ENCODE results near the gene PNMA6A.
"Not testable (repeated sequence)": the region's sequence is repeated elsewhere in the genome, so short reads cannot be mapped to it uniquely, and the experiment has no call there.

The PNMA6A gene

GRCh38 chrX:153060095-153060445 lies 12.2 kb upstream of the PNMA6A start:
- Histone ChIP-seq H3K9me3 (ENCODE audit: low read length) (no peaks in the 10 kb centered on the region), H2AFZ (ENCODE audit: low read depth, low read length) (no peak overlapping the region), H3K4me3 (ENCODE audit: low read length) (no peak overlapping the region), H3K27me3 (ENCODE audit: insufficient read depth, low read length) (peaks cover 14% of the 10 kb centered on the region), H3K4me1 (ENCODE audit: insufficient read depth, low read length) (no peaks in the 10 kb centered on the region), H3K36me3 (ENCODE audit: insufficient read depth, low read length) (no peaks in the 10 kb centered on the region)

DNA sequence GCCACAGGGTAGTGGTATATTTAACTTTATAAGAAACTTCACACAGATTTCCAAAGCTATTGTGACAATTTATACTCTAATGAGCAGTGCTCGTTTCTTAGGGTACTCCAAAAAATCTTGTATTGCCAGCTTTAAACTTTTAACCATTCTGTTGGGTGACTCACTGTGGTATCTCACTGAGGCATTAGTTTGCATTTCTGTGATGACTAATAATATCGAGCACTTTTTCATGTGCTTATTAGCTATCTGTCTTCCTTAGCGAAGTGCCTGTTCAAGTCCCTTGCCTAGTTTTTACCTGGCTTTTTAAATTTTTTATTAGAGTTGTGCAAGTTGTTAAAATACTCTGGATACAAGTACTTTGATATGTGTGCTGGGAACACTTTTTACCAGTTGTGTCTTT lies 10.5 kb upstream of the PNMA6A start:
- Histone ChIP-seq H3K27me3 (ENCODE audit: insufficient read depth, low read length) (peaks cover 19% of the 10 kb centered on the region), H2AFZ (ENCODE audit: low read depth, low read length) (no peak overlapping the region), H3K36me3 (ENCODE audit: insufficient read depth, low read length) (no peaks in the 10 kb centered on the region), H3K4me1 (ENCODE audit: insufficient read depth, low read length) (no peaks in the 10 kb centered on the region), H3K9me3 (ENCODE audit: low read length) (no peaks in the 10 kb centered on the region), H3K4me3 (ENCODE audit: low read length) (no peak overlapping the region)

DNA sequence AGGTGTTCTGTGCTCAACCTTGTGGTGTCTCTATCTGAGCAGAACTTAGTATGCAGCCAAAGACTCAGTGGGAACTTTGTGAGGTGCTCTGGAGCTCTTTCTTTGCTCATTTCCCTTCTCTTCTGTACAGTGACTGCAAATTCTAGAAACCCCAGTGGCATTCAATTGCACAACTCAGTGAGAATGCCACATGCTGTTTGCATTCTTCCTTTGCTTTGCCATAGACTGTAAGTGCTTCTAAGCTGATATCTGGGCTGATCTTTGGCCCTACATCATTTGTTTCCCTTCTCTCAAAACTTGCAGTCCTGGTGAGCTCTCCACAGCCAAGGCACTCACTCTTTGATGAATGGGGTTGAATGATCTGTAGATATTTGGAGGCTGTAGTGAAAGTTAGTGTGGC lies 8.9 kb upstream of the PNMA6A start:
- no peak overlapping the region for H3K4me3 ChIP-seq (ENCODE audit: low read length)
- no peaks in the 10 kb centered on the region for H3K4me1 ChIP-seq (ENCODE audit: insufficient read depth, low read length)
- no peak overlapping the region for H2AFZ ChIP-seq (ENCODE audit: low read depth, low read length)
- H3K36me3 ChIP-seq (ENCODE audit: insufficient read depth, low read length), result no peaks in the 10 kb centered on the region
- H3K9me3 ChIP-seq (ENCODE audit: low read length), result no peaks in the 10 kb centered on the region
- peaks cover 8% of the 10 kb centered on the region for H3K27me3 ChIP-seq (ENCODE audit: insufficient read depth, low read length)

DNA sequence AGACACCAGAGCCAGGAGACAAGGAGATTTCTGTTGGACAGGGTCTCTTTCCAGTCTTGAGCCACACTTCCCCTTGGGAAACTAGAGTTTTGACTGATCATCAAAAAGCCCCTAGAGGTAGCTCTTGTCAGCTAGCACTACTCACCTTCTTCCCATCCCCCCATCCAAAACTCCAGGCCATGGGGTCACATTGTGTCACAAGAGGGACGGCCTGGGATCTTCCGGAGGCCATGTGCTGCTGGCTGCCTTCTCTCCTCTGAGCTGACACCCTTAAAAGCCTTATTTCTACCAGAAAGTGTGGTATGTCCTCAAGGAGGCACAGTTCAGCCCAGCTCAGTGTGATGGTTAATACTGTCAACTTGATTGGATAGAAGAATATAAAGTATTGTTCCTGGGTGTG lies 8.2 kb upstream of the PNMA6A start:
- no peaks in the 10 kb centered on the region for H3K36me3 ChIP-seq (ENCODE audit: insufficient read depth, low read length)
- no peak overlapping the region for H2AFZ ChIP-seq (ENCODE audit: low read depth, low read length)
- H3K4me3 ChIP-seq (ENCODE audit: low read length), result no peak overlapping the region
- no peaks in the 10 kb centered on the region for H3K4me1 ChIP-seq (ENCODE audit: insufficient read depth, low read length)
- H3K27me3 ChIP-seq (ENCODE audit: insufficient read depth, low read length), result peaks cover 8% of the 10 kb centered on the region
- no peaks in the 10 kb centered on the region for H3K9me3 ChIP-seq (ENCODE audit: low read length)

DNA sequence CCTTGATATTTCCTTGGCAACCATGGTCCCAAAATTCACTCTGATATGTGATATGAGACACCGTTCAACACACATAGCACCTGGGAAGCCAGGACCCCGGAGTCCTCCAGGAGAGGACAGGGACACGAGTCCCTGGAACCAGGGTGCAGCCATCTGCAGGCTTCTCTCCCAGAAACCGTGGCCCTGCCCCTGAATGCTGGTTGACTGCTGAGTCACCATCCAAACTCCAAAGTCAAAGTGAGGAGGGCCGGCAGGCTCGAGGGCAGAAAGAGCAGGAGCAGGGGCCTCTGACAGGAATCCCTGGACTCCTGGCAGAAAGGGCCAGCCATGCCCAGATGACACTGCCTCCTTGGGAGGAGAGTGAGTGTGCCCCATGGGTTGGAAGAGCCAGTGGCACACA lies 6.9 kb upstream of the PNMA6A start:
- Histone ChIP-seq H3K4me3 (ENCODE audit: low read length) (no peak overlapping the region), H3K36me3 (ENCODE audit: insufficient read depth, low read length) (no peaks in the 10 kb centered on the region), H2AFZ (ENCODE audit: low read depth, low read length) (no peak overlapping the region), H3K27me3 (ENCODE audit: insufficient read depth, low read length) (peaks cover 8% of the 10 kb centered on the region), H3K9me3 (ENCODE audit: low read length) (no peaks in the 10 kb centered on the region), H3K4me1 (ENCODE audit: insufficient read depth, low read length) (no peaks in the 10 kb centered on the region)

DNA sequence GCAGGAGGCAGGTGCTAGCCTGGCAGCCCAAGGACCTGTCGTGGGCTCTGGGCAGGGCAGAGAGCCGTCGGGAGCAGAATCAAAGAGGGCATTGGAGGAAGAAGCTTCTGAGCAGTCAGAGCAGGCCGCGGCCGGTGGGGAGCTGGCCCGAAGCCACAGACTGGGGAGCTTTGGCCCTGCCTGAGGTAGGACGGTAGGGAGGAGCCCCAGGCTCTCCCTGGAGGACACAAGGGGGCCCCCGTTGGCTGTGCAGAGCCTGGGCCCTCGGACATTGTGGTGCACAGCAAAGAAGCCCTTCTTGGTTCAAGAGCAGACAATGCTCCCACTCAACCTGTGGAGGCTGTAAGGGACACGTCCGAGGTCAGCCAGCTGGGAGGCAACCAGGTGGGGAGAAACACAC lies 5.9 kb upstream of the PNMA6A start:
- H3K36me3 ChIP-seq (ENCODE audit: insufficient read depth, low read length); H3K4me3 ChIP-seq (ENCODE audit: low read length); H2AFZ ChIP-seq (ENCODE audit: low read depth, low read length); H3K4me1 ChIP-seq (ENCODE audit: insufficient read depth, low read length); H3K27me3 ChIP-seq (ENCODE audit: insufficient read depth, low read length); H3K9me3 ChIP-seq (ENCODE audit: low read length): not testable (repeated sequence)

- not testable (repeated sequence) for H3K4me3 ChIP-seq (ENCODE audit: low read length); H3K9me3 ChIP-seq (ENCODE audit: low read length); H3K36me3 ChIP-seq (ENCODE audit: insufficient read depth, low read length); H2AFZ ChIP-seq (ENCODE audit: low read depth, low read length); H3K27me3 ChIP-seq (ENCODE audit: insufficient read depth, low read length); H3K4me1 ChIP-seq (ENCODE audit: insufficient read depth, low read length)
Measured at GRCh38 chrX:153073331-153073730, 1.1 kb downstream of the PNMA6A start.

- Histone ChIP-seq H3K4me1 (ENCODE audit: insufficient read depth, low read length) (no peaks in the 10 kb centered on the region), H2AFZ (ENCODE audit: low read depth, low read length) (no peak overlapping the region), H3K27me3 (ENCODE audit: insufficient read depth, low read length) (no peaks in the 10 kb centered on the region), H3K36me3 (ENCODE audit: insufficient read depth, low read length) (no peaks in the 10 kb centered on the region), H3K4me3 (ENCODE audit: low read length) (no peak overlapping the region), H3K9me3 (ENCODE audit: low read length) (no peaks in the 10 kb centered on the region)
Measured at GRCh38 chrX:153074262-153074899, 2.1 kb downstream of the PNMA6A start.

- Histone ChIP-seq H3K4me1 (ENCODE audit: insufficient read depth, low read length) (no peaks in the 10 kb centered on the region), H3K36me3 (ENCODE audit: insufficient read depth, low read length) (no peaks in the 10 kb centered on the region)
Measured at GRCh38 chrX:153074935-153075334, 2.7 kb downstream of the PNMA6A start.

GRCh38 chrX:153075366-153075765 lies 3.1 kb downstream of the PNMA6A start:
- H3K4me1 ChIP-seq (ENCODE audit: insufficient read depth, low read length), result no peaks in the 10 kb centered on the region
- no peaks in the 10 kb centered on the region for H3K27me3 ChIP-seq (ENCODE audit: insufficient read depth, low read length)
- no peak overlapping the region for H3K4me3 ChIP-seq (ENCODE audit: low read length)
- H3K9me3 ChIP-seq (ENCODE audit: low read length), result no peaks in the 10 kb centered on the region
- no peak overlapping the region for H2AFZ ChIP-seq (ENCODE audit: low read depth, low read length)
- H3K36me3 ChIP-seq (ENCODE audit: insufficient read depth, low read length), result no peaks in the 10 kb centered on the region

More at GRCh38 chrX:153074935-153075334, 2.7 kb downstream of the PNMA6A start:
- Histone ChIP-seq H3K4me3 (ENCODE audit: low read length) (no peak overlapping the region), H3K9me3 (ENCODE audit: low read length) (no peaks in the 10 kb centered on the region), H2AFZ (ENCODE audit: low read depth, low read length) (no peak overlapping the region), H3K27me3 (ENCODE audit: insufficient read depth, low read length) (no peaks in the 10 kb centered on the region)

DNA sequence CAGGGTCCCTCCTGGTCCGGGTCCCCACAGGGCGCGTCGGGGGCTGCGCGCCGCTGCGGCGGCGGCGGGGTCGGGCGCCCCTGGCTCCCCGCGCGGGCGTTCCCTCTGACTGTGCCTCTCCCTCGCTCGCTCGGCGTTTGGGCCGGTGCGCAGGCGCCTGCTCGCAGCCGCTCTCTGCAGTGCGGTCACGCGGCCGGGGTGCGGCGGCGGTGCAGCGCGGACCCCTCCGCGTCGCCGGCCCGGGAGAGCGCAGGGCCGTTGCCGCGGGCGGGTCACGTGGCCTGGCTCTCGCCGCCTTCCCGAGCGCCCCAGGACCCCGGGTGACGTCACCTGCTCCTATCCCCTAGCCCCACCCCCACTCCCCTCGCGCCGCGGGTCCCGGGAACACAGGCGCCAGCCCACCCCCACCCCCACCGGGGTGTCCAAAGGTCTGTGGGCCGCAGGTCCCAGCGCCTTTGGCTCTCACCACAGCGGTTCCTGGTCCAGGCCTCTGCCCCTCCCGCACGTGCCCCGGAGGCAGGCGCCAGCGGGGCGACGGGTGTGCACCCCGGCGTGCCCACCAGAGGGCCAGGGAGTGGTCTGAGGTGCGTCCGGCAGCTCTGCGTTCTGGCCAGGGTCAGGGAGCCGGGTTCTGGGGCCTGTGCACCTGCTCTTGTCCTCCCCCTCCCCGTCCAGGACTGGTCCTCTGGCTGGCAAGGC lies 5.3 kb downstream of the PNMA6A start:
- H3K27me3 ChIP-seq (ENCODE audit: insufficient read depth, low read length); H3K9me3 ChIP-seq (ENCODE audit: low read length); H3K4me3 ChIP-seq (ENCODE audit: low read length); H3K4me1 ChIP-seq (ENCODE audit: insufficient read depth, low read length); H3K36me3 ChIP-seq (ENCODE audit: insufficient read depth, low read length); H2AFZ ChIP-seq (ENCODE audit: low read depth, low read length): not testable (repeated sequence)

DNA sequence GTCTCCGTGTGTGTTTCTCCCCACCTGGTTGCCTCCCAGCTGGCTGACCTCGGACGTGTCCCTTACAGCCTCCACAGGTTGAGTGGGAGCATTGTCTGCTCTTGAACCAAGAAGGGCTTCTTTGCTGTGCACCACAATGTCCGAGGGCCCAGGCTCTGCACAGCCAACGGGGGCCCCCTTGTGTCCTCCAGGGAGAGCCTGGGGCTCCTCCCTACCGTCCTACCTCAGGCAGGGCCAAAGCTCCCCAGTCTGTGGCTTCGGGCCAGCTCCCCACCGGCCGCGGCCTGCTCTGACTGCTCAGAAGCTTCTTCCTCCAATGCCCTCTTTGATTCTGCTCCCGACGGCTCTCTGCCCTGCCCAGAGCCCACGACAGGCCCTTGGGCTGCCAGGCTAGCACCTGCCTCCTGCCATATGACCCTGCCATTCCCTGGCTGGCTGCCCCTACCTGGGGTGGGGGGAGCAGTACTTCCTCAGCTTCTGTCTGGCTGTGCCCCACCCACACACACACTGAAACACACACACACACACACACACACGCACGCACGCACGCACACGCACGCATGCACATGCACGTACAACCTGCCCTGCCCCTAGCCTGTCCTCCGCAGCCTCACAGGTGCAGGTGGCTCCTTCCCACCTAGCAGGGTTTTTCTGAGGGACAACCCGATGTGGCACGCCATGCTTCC lies 11.1 kb downstream of the PNMA6A start:
- H2AFZ ChIP-seq (ENCODE audit: low read depth, low read length); H3K4me3 ChIP-seq (ENCODE audit: low read length); H3K9me3 ChIP-seq (ENCODE audit: low read length); H3K36me3 ChIP-seq (ENCODE audit: insufficient read depth, low read length); H3K4me1 ChIP-seq (ENCODE audit: insufficient read depth, low read length): not testable (repeated sequence)
- H3K27me3 ChIP-seq (ENCODE audit: insufficient read depth, low read length), result peaks cover 12% of the 10 kb centered on the region

- Histone ChIP-seq H3K36me3 (ENCODE audit: insufficient read depth, low read length) (no peaks in the 10 kb centered on the region), H3K4me3 (ENCODE audit: low read length) (no peak overlapping the region), H3K27me3 (ENCODE audit: insufficient read depth, low read length) (peaks cover 3% of the 10 kb centered on the region)
Measured at GRCh38 chrX:153102418-153102817, 30.2 kb downstream of the PNMA6A start.

More at GRCh38 chrX:153102418-153102817, 30.2 kb downstream of the PNMA6A start:
- Histone ChIP-seq H2AFZ (ENCODE audit: low read depth, low read length) (no peak overlapping the region), H3K9me3 (ENCODE audit: low read length) (no peaks in the 10 kb centered on the region), H3K4me1 (ENCODE audit: insufficient read depth, low read length) (no peaks in the 10 kb centered on the region)
